ENCODE results near the gene ALAS1.

ALAS1 gene

DNA sequence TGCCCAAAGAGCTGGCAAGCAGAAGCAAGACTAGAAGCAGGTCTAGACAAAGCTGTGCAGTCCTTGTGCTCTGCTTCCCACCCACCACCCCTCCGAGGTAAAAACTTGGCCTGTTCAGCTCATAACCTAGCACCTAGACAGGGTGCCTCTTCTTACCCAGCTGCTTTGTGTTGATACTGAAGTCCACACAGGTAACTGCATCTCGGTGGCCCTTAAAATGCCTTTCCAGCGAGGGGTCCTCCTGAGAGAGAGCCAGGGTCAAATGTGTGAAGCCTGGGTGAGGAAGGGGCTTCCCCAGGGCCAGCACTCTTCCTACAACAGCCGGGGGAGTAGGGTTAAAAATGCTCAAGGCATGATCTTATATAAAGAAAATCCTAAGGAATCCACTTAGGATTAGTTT, 47.1 kb upstream of the ALAS1 start:
- TF ChIP-seq TAF1 (IDR thresholded peaks at IDR 0.05; ENCODE audit: borderline replicate concordance, insufficient read depth, low read length) (no peak), POLR2AphosphoS5 (IDR thresholded peaks at IDR 0.05; ENCODE audit: low read depth, low read length) (no peak), FOXP2 (optimal IDR thresholded peaks at IDR 0.05; ENCODE audit: borderline replicate concordance, extremely low read depth, extremely low read length, insufficient read depth) (no peak), SIN3A (IDR thresholded peaks at IDR 0.05; ENCODE audit: borderline replicate concordance, insufficient read depth, low read length) (no peak), REST (IDR thresholded peaks at IDR 0.05; ENCODE audit: insufficient read depth in 1 of 2, low read depth in 2 of 2, low read length in 2 of 2) (no peak)

- no peak for TF ChIP-seq SIN3A (IDR thresholded peaks at IDR 0.05; ENCODE audit: borderline replicate concordance, insufficient read depth, low read length)
- TF ChIP-seq REST (IDR thresholded peaks at IDR 0.05; ENCODE audit: insufficient read depth in 1 of 2, low read depth in 2 of 2, low read length in 2 of 2): no peak
- no peak for TF ChIP-seq POLR2AphosphoS5 (IDR thresholded peaks at IDR 0.05; ENCODE audit: low read depth, low read length)
- TF ChIP-seq FOXP2 (optimal IDR thresholded peaks at IDR 0.05; ENCODE audit: borderline replicate concordance, extremely low read depth, extremely low read length, insufficient read depth): no peak
- TF ChIP-seq TAF1 (IDR thresholded peaks at IDR 0.05; ENCODE audit: borderline replicate concordance, insufficient read depth, low read length): no peak
Measured at GRCh38 chr3:52153389-52154096, 44.4 kb upstream of the ALAS1 start.

- TF ChIP-seq SIN3A (IDR thresholded peaks at IDR 0.05; ENCODE audit: borderline replicate concordance, insufficient read depth, low read length): no peak
- TF ChIP-seq FOXP2 (optimal IDR thresholded peaks at IDR 0.05; ENCODE audit: borderline replicate concordance, extremely low read depth, extremely low read length, insufficient read depth): peak; percentile 86
- TF ChIP-seq POLR2AphosphoS5 (IDR thresholded peaks at IDR 0.05; ENCODE audit: low read depth, low read length): peak; percentile 56
- TF ChIP-seq REST (IDR thresholded peaks at IDR 0.05; ENCODE audit: insufficient read depth in 1 of 2, low read depth in 2 of 2, low read length in 2 of 2): no peak
- peak; percentile 38; the same call in 1 of the 2 replicates for TF ChIP-seq TAF1 (IDR thresholded peaks at IDR 0.05; ENCODE audit: borderline replicate concordance, insufficient read depth, low read length)
Measured at GRCh38 chr3:52154135-52155094, 43.5 kb upstream of the ALAS1 start, which contains the start of gene POC1A. POC1A (minus strand) TSS chr3:52154423; CDS start chr3:52154372, 51 bp downstream.

- TF ChIP-seq TAF1 (IDR thresholded peaks at IDR 0.05; ENCODE audit: borderline replicate concordance, insufficient read depth, low read length) (no peak), FOXP2 (optimal IDR thresholded peaks at IDR 0.05; ENCODE audit: borderline replicate concordance, extremely low read depth, extremely low read length, insufficient read depth) (no peak), POLR2AphosphoS5 (IDR thresholded peaks at IDR 0.05; ENCODE audit: low read depth, low read length) (no peak), SIN3A (IDR thresholded peaks at IDR 0.05; ENCODE audit: borderline replicate concordance, insufficient read depth, low read length) (no peak)
Measured at GRCh38 chr3:52155912-52156311, 42.0 kb upstream of the ALAS1 start.

DNA sequence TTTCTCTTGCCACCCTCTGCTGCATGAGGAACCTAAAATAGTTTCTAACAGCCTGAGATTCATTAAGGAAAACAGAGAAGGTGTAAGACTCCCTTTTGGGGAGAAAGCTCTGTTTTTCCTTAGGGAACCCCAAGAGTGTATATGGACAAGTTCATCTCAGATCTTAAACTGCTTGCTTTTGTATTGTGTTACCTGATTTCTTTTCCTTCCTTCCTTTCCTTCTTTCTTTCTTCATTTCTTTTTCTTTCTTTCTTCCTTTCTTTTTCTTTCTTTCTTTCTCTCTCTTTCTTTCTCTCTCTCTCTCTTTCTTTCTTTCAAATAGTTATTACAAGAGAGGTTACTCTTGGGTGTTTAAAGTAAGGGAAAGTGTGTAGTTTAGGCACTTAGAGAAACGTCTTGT, 38.5 kb upstream of the ALAS1 start:
- TF ChIP-seq POLR2AphosphoS5 (IDR thresholded peaks at IDR 0.05; ENCODE audit: low read depth, low read length) (no peak), REST (IDR thresholded peaks at IDR 0.05; ENCODE audit: insufficient read depth in 1 of 2, low read depth in 2 of 2, low read length in 2 of 2) (no peak), FOXP2 (optimal IDR thresholded peaks at IDR 0.05; ENCODE audit: borderline replicate concordance, extremely low read depth, extremely low read length, insufficient read depth) (no peak), TAF1 (IDR thresholded peaks at IDR 0.05; ENCODE audit: borderline replicate concordance, insufficient read depth, low read length) (no peak), SIN3A (IDR thresholded peaks at IDR 0.05; ENCODE audit: borderline replicate concordance, insufficient read depth, low read length) (no peak)

All from PFSK-1 (cell line).